ENCODE data around the gene NCKAP5. TPM values are rescaled to one million over a fixed set of nuclear protein-coding genes. Genes with fewer than 3 reads are reported as not detected.

Gene NCKAP5
- total RNA-seq, 5 donors from 2014 or later (not counting 1 experiment from before 2014, with no cell fraction given): 0.06 TPM; not detected in 4

- no peak overlapping the region for H3K4me3 Mint-ChIP-seq
- peaks cover 0 to 8% (median 0%) of the 10 kb centered on the region in 3 donors for H3K9me3 Mint-ChIP-seq
- Histone ChIP-seq H3K9me3 (no peaks in the 10 kb centered on the region), H3K27me3 (replicated peaks in 1 of 2; ENCODE audit: control insufficient read depth in 2 of 2, extremely low read depth in 1 of 2, insufficient read depth in 2 of 2, low read length in 1 of 2) (no peaks in the 10 kb centered on the region), H3K4me1 (ENCODE audit: control insufficient read depth in 1 of 2, extremely low read depth in 1 of 2, insufficient read depth in 2 of 2, low read length in 2 of 2) (no peaks in the 10 kb centered on the region), H3K36me3 (ENCODE audit: control insufficient read depth in 2 of 2, extremely low read depth in 1 of 2, insufficient read depth in 1 of 2, low read length in 1 of 2) (no peaks in the 10 kb centered on the region), H3K27ac (ENCODE audit: low read length) (no peak overlapping the region), H3K4me3 (ENCODE audit: control insufficient read depth in 1 of 2, extremely low read depth in 1 of 2, low read length in 1 of 2) (no peak overlapping the region)
- H3K27me3 Mint-ChIP-seq: no peaks in the 10 kb centered on the region
- H3K27ac Mint-ChIP-seq: no peak overlapping the region
- DNase-seq (no peak), ATAC-seq (replicated peaks in 1 of 4) (no peak)
- 83% methylated on average over 7 of the region's 7 CpGs for WGBS (ENCODE audit: insufficient coverage)
- POLR2A ChIA-PET: no interaction called here
- no peaks in the 10 kb centered on the region for H3K4me1 Mint-ChIP-seq
- CTCF ChIA-PET: interaction anchor here in 1 of 2 donors (0.7 kb wide), 1 partner anchor 1023 kb away, joined by 4 read pairs; no protein-coding TSS in a partner anchor
- no peaks in the 10 kb centered on the region for H3K36me3 Mint-ChIP-seq
Measured at GRCh38 chr2:132782176-132782783, 786.0 kb downstream of the NCKAP5 start.

- Histone ChIP-seq H3K4me1 (ENCODE audit: control insufficient read depth in 1 of 2, extremely low read depth in 1 of 2, insufficient read depth in 2 of 2, low read length in 2 of 2) (no peaks in the 10 kb centered on the region), H3K36me3 (ENCODE audit: control insufficient read depth in 2 of 2, extremely low read depth in 1 of 2, insufficient read depth in 1 of 2, low read length in 1 of 2) (no peaks in the 10 kb centered on the region), H3K4me3 (ENCODE audit: control insufficient read depth in 1 of 2, extremely low read depth in 1 of 2, low read length in 1 of 2) (no peak overlapping the region), H3K27me3 (replicated peaks in 1 of 2; ENCODE audit: control insufficient read depth in 2 of 2, extremely low read depth in 1 of 2, insufficient read depth in 2 of 2, low read length in 1 of 2) (no peaks in the 10 kb centered on the region), H3K9me3 (no peaks in the 10 kb centered on the region), H3K27ac (ENCODE audit: low read length) (no peak overlapping the region)
- H3K4me1 Mint-ChIP-seq: no peaks in the 10 kb centered on the region
- H3K27ac Mint-ChIP-seq: no peak overlapping the region
- no peaks in the 10 kb centered on the region for H3K36me3 Mint-ChIP-seq
- no peaks in the 10 kb centered on the region for H3K27me3 Mint-ChIP-seq
- DNase-seq (no peak), ATAC-seq (replicated peaks in 1 of 4) (no peak)
- H3K4me3 Mint-ChIP-seq: no peak overlapping the region
- peaks cover 0 to 8% (median 0%) of the 10 kb centered on the region in 3 donors for H3K9me3 Mint-ChIP-seq
- POLR2A ChIA-PET: no interaction called here
- CTCF ChIA-PET: no interaction called here
- 61% methylated on average over 5 of the region's 5 CpGs for WGBS (ENCODE audit: insufficient coverage)
Measured at GRCh38 chr2:132780651-132781050, 787.6 kb downstream of the NCKAP5 start.

GRCh38 chr2:132779206-132779721 lies 789.0 kb downstream of the NCKAP5 start:
- H3K9me3 ChIP-seq: no peaks in the 10 kb centered on the region
- Mint-ChIP-seq H3K4me3 (no peak overlapping the region), H3K27me3 (no peaks in the 10 kb centered on the region), H3K27ac (no peak overlapping the region), H3K4me1 (no peaks in the 10 kb centered on the region), H3K36me3 (no peaks in the 10 kb centered on the region), H3K9me3 (peaks cover 0 to 8% (median 0%) of the 10 kb centered on the region in 3 donors)
- no peaks in the 10 kb centered on the region for H3K36me3 ChIP-seq (ENCODE audit: control insufficient read depth in 2 of 2, extremely low read depth in 1 of 2, insufficient read depth in 1 of 2, low read length in 1 of 2)
- DNase-seq (no peak), ATAC-seq (replicated peaks in 1 of 4) (no peak)
- no peak overlapping the region for H3K4me3 ChIP-seq (ENCODE audit: control insufficient read depth in 1 of 2, extremely low read depth in 1 of 2, low read length in 1 of 2)
- WGBS (ENCODE audit: insufficient coverage): no CpG with 5 or more reads among the region's 1 CpG
- no peak overlapping the region for H3K27ac ChIP-seq (ENCODE audit: low read length)
- CTCF ChIA-PET: interaction anchor here in 1 of 2 donors (0.7 kb wide), 1 partner anchor 929 kb away, joined by 3 read pairs; no protein-coding TSS in a partner anchor
- no peaks in the 10 kb centered on the region for H3K27me3 ChIP-seq (replicated peaks in 1 of 2; ENCODE audit: control insufficient read depth in 2 of 2, extremely low read depth in 1 of 2, insufficient read depth in 2 of 2, low read length in 1 of 2)
- POLR2A ChIA-PET: interaction anchor here in 1 of 2 donors (0.6 kb wide), 2 partner anchors 11 to 24 kb away, joined by 3 to 6 read pairs; no protein-coding TSS in a partner anchor
- no peaks in the 10 kb centered on the region for H3K4me1 ChIP-seq (ENCODE audit: control insufficient read depth in 1 of 2, extremely low read depth in 1 of 2, insufficient read depth in 2 of 2, low read length in 2 of 2)

- no CpG with 5 or more reads among the region's 3 CpGs for WGBS (ENCODE audit: insufficient coverage)
- peaks cover 0 to 3% (median 0%) of the 10 kb centered on the region in 3 donors for H3K9me3 Mint-ChIP-seq
- no peaks in the 10 kb centered on the region for H3K9me3 ChIP-seq
- ATAC-seq (replicated peaks in 1 of 4): no peak
- H3K27me3 Mint-ChIP-seq: no peaks in the 10 kb centered on the region
- no peak for DNase-seq
- H3K36me3 Mint-ChIP-seq: no peaks in the 10 kb centered on the region
- H3K4me1 ChIP-seq (ENCODE audit: control insufficient read depth in 1 of 2, extremely low read depth in 1 of 2, insufficient read depth in 2 of 2, low read length in 2 of 2): no peaks in the 10 kb centered on the region
- no peak overlapping the region for H3K4me3 ChIP-seq (ENCODE audit: control insufficient read depth in 1 of 2, extremely low read depth in 1 of 2, low read length in 1 of 2)
- ChIA-PET CTCF (no interaction called here), POLR2A (no interaction called here)
- H3K36me3 ChIP-seq (ENCODE audit: control insufficient read depth in 2 of 2, extremely low read depth in 1 of 2, insufficient read depth in 1 of 2, low read length in 1 of 2): no peaks in the 10 kb centered on the region
- H3K4me3 Mint-ChIP-seq: no peak overlapping the region
- H3K27ac Mint-ChIP-seq: no peak overlapping the region
- no peaks in the 10 kb centered on the region for H3K27me3 ChIP-seq (replicated peaks in 1 of 2; ENCODE audit: control insufficient read depth in 2 of 2, extremely low read depth in 1 of 2, insufficient read depth in 2 of 2, low read length in 1 of 2)
- no peak overlapping the region for H3K27ac ChIP-seq (ENCODE audit: low read length)
- H3K4me1 Mint-ChIP-seq: no peaks in the 10 kb centered on the region
Measured at GRCh38 chr2:132776287-132776686, 792.0 kb downstream of the NCKAP5 start.

GRCh38 chr2:132774189-132774588 lies 794.1 kb downstream of the NCKAP5 start:
- Histone ChIP-seq H3K4me3 (ENCODE audit: control insufficient read depth in 1 of 2, extremely low read depth in 1 of 2, low read length in 1 of 2) (no peak overlapping the region), H3K27ac (ENCODE audit: low read length) (no peak overlapping the region), H3K4me1 (ENCODE audit: control insufficient read depth in 1 of 2, extremely low read depth in 1 of 2, insufficient read depth in 2 of 2, low read length in 2 of 2) (no peaks in the 10 kb centered on the region), H3K9me3 (no peaks in the 10 kb centered on the region), H3K36me3 (ENCODE audit: control insufficient read depth in 2 of 2, extremely low read depth in 1 of 2, insufficient read depth in 1 of 2, low read length in 1 of 2) (no peaks in the 10 kb centered on the region), H3K27me3 (replicated peaks in 1 of 2; ENCODE audit: control insufficient read depth in 2 of 2, extremely low read depth in 1 of 2, insufficient read depth in 2 of 2, low read length in 1 of 2) (no peaks in the 10 kb centered on the region)
- Mint-ChIP-seq H3K4me3 (no peak overlapping the region), H3K9me3 (peaks cover 0 to 4% (median 0%) of the 10 kb centered on the region in 3 donors), H3K27ac (no peak overlapping the region), H3K4me1 (no peaks in the 10 kb centered on the region), H3K36me3 (no peaks in the 10 kb centered on the region), H3K27me3 (no peaks in the 10 kb centered on the region)
- CTCF ChIA-PET: no interaction called here
- POLR2A ChIA-PET: no interaction called here
- DNase-seq (no peak), ATAC-seq (replicated peaks in 1 of 4) (no peak)
- no CpG with 5 or more reads among the region's 2 CpGs for WGBS (ENCODE audit: insufficient coverage)

- H3K27ac Mint-ChIP-seq: no peak overlapping the region
- ChIA-PET POLR2A (no interaction called here), CTCF (no interaction called here)
- H3K36me3 Mint-ChIP-seq: no peaks in the 10 kb centered on the region
- no peaks in the 10 kb centered on the region for H3K9me3 ChIP-seq
- no peaks in the 10 kb centered on the region for H3K4me1 ChIP-seq (ENCODE audit: control insufficient read depth in 1 of 2, extremely low read depth in 1 of 2, insufficient read depth in 2 of 2, low read length in 2 of 2)
- no peak overlapping the region for H3K27ac ChIP-seq (ENCODE audit: low read length)
- H3K36me3 ChIP-seq (ENCODE audit: control insufficient read depth in 2 of 2, extremely low read depth in 1 of 2, insufficient read depth in 1 of 2, low read length in 1 of 2): no peaks in the 10 kb centered on the region
- DNase-seq (no peak), ATAC-seq (replicated peaks in 1 of 4) (no peak)
- WGBS (ENCODE audit: insufficient coverage): no CpG with 5 or more reads among the region's 3 CpGs
- peaks cover 0 to 4% (median under 1%) of the 10 kb centered on the region in 3 donors for H3K9me3 Mint-ChIP-seq
- H3K4me3 ChIP-seq (ENCODE audit: control insufficient read depth in 1 of 2, extremely low read depth in 1 of 2, low read length in 1 of 2): no peak overlapping the region
- no peak overlapping the region for H3K4me3 Mint-ChIP-seq
- H3K27me3 Mint-ChIP-seq: no peaks in the 10 kb centered on the region
- no peaks in the 10 kb centered on the region for H3K27me3 ChIP-seq (replicated peaks in 1 of 2; ENCODE audit: control insufficient read depth in 2 of 2, extremely low read depth in 1 of 2, insufficient read depth in 2 of 2, low read length in 1 of 2)
- H3K4me1 Mint-ChIP-seq: no peaks in the 10 kb centered on the region
Measured at GRCh38 chr2:132773331-132773730, 794.9 kb downstream of the NCKAP5 start.

Data from T-cell (primary cell).